NOMO-1 treated with DMSO at 0.1 percent for 48 hours (cell line): ENCODE results near the gene PRKAG1.
"Not testable (repeated sequence)": the region's sequence is repeated elsewhere in the genome, so short reads cannot be mapped to it uniquely, and the experiment has no call there.

Experiments
- DNase-seq: peaks from one replicate; lab custom pipeline; 2025; ENCODE audit not compliant: unreplicated experiment; lab: John Stamatoyannopoulos, UW

The PRKAG1 gene

DNA sequence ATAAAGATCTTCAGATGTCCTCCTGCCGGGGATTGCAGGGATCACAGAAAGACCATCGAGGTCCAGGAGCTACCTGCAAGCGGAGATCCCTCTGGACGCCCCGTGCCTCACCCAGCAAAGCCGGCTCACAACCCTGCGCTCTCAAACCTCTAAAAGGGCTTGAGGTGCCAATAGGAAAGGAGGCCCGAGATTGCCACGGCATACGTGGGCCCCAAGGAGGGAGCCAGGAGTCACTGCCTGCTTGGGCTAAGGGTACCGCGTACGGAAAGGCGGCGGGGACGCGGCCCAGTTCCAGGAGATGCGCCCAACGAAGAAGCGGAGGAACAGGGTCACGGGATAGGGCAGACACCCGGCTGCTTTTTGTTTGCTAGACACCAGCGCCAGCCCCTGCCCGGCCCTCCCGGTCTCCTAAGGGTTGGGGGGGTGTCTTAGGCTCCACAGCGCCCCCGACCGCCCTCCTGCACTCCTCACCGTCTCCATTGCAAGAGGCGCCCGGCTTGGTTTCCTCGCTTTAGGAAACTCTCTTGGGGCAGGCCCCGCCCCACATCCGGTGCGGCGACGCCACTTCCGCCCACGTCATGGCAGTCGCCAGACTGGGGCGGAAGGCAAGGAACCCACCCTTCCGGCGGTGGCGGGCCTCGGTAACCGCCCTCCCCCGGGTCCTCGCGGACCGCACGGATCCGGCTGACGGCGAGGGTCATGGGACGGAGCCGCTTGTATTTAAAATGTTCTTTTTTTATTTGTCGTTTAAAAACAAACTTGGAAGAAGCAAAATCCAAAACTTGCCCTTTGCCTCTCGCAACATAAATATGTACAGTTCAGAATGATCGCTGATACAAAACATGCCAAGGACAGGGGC is at the start of gene PRKAG1:
PRKAG1 (minus strand) TSS at position 516 of the 859 bp plus-strand sequence; CDS start at position 480, 36 bp downstream.
- DNase-seq = peak; percentile 97

DNA sequence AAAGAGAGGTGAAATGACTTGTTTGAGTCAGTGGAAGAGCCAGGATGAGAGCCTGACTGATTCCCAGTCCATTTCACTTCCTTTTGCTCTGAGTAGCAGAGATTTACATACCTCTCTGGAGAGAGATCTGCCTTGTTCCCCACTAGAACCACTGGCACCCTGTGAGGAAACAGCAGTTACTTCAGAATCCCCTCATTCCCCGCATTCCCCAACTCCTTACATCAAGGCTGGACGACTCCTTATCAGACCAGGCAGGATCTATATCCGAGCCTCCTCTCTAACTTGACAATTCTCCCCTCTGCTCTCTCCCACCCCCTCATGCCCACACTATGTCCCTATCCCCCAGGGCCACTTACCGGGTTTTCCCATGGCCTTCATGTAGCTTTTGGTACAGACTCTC is 47.5 kb upstream of the PRKAG1 start:
- no peak for DNase-seq

DNA sequence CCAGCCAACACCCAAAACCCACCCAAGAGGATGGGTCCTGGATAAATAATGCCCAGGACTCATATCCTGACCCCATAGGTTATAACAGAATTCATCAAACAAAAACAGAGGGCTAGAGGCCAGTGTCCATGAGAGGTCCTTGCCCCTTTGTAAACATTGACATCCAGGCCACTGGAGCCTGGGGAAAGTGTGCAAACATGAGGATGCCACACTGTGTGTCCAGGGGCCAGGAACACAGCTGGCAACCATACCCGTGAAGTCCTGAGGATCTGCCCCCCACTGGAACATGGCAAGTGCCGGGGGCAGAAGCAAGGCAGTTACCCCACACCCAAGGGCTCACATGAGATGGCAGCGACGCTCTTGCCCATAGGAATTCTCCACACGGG is 46.2 kb upstream of the PRKAG1 start:
- no peak for DNase-seq

DNA sequence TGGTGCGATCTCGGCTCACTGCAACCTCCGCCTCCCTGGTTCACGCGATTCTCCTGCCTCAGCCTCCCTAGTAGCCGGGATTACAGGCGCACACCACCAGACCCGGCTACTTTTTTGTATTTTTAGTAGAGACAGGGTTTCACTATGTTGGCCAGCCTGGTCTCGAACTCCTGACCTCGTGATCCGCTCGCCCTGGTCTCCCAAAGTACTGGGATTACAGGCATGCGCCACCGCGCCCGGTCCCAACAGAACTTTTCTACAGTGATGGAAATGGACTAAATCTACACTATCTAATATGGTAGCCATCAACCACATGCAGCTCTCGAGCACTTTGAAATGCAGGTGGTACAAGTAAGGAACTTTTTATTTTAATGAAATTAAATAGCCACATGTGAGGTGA is 43.3 kb upstream of the PRKAG1 start:
- DNase-seq = not testable (repeated sequence)

DNA sequence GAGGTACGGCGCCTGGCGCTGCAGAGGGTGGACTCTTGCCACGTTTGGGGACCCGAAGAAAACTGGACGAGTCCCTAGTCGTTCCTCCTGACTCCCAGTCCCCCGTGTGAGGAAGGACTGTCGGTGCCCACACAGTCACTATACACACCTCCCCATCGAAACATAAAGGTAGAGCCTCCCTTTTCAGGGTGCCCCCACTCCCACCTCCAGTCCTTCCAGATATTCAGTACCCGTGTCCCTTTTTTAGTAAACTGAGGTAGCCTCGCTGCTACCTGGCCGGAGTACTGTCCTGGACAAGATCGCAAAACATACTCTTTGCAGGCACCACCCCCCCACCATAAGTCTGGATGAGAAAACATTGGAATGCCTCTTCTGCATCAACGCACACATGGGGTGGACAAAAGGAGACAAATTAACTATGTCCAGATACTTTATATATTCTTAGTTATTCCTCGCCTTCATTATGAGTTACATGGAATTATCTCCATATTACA is 42.6 kb upstream of the PRKAG1 start:
- DNase-seq = no peak

DNA sequence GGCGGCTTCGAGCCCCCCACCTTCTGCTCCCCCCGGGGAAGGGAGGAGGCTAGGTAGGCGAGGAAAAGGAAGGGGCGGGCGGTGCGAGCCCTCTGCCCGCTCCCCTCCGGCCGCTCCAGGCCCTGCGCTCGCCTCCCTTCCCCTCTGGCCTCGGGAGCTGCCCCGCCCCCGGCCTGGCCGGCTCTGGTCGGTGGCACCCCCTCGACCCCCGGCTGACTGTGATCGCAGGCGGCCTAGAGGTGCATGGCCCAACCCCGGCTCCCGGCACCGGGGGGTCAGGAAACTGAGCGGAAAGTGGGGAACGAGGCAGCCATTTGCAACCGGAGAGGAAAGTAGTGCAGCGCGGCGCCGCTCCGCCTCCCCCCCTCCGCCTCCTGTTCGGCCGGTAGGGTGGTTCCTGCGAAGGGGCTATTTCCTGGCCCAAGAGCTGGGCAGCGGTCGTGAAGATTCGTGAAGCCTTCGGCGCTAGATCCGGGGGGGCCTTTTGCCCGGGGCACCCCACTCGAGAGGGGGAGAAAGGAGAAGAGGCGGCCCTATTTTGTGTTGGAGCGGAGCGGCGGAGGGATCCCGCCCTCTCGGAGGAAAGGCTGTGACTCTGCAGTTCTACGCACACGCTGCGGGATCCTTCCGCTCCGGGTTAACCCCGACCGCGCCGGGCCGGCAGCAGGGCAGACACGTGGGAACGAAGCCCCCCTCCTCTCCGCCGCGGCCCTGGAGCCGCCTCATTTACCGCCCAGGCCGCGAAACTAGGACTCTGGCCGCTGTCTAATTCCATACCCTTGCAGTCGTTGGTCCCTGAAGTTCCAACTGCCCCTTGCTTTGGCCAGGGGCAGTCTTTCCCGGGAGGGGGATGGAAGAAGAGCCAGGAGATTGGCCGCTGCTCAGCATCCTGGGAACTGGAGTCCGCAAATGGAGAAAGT is 41.9 kb upstream of the PRKAG1 start, which contains the start of gene KMT2D:
KMT2D (minus strand) TSS at position 558 of the 920 bp plus-strand sequence. CDS start 5,470 bp downstream, outside the sequence.
- peak; percentile 90 for DNase-seq

DNA sequence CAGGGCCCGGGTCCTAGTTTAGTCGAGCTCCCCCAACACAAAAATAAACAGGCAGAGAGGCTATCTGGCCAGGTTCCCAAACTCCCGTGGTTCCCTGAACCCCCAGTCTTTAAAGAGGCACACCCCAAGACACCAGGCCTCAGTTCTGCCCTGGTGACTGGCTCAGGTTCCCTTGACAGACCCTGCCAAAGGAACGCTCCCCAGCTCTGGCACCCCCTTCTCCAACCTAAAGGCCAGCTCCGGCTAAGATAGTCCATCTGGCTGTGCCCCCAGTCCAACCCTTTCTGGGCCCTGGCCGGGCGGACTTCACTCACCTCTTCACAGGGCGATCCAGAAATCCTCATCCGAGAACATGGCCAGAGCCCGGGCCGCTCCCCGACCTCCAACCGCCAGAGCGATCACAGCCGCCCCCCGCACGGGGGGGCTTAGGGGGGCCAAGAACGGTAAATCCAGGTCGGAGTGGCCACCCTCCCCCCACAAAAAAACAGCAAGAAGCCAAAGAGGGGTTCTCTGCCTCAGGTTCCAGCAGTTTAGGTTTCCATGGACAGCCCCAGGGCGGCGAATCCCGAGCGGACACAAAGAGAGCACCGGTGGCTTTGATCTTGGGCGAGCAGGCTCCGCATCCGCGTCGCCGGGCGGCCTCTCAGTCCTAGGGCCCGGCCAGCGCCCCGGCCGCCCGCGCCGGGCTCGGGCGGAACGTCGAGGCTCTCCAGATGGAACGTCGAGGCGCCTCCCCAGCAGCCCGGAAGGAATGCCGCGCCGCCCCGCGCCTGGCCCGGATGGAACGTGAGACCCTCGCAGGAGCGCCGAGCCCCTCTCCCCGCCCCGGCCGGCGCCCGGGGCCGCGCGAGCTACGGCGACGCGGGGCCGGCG is 41.0 kb upstream of the PRKAG1 start:
- DNase-seq = peak; percentile 9

DNA sequence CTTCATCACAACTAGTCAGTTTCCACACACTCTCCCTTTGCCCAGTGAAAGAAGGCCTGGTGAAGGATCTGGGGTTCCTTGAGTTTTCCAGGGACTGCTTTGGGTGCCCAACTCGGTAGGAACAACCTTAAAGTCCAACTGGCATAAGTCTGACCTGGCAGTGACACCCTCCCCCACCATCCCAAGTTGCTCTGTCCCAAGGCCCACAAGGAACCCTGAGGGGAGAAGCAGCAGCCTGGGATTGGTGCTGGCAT is 40.4 kb upstream of the PRKAG1 start:
- no peak for DNase-seq

DNA sequence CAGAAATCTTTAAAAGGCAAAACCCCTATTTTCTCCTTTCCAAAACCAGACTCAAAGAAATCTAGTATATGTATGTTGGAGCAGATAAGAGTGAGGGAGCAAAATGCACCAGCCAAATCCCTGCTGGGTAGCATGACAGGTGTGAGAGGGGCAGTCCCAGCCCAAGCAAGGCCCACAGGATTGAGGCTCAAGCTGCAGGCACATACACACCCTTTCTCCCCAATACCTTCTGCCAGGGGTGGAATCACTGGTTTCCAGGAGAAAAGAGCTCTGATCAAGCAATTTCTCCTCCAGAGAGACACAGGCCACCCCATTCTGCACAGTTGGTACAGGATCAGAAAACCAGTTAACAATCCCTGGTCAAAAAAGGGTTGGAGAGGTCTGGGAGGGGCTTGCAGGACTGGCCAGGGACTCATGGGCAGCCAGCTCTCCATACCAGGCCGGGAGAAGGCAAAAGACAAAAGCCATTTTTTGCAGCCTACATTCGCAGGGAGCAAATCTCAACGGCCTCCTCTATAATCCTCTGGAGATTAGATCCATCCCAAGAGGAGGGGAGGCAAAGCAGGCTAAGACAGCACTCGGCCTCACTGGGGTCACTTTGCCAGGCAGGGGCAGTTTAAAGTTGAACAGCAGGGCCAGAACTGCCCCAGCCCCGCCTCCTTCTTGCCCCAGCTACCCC is 39.9 kb upstream of the PRKAG1 start:
- no peak for DNase-seq

DNA sequence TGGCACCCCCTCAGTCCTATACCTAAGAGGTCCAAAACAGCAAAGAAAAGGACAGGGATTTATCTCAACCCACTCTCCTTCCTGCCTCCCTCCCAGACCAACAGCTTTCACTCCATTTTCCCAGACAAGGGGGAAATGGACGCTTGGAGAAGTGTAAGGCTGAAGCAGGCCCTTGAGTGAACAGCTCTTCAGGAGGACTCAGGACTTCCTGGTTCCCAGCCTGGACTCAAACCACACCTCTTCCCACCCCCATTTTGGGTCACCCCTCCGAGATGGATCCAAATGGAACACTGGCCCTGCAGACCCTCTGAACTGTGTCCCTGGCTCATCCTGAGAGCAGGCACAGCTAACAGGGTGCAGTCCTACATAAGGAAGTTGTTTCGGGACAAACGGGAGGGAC is 39.3 kb upstream of the PRKAG1 start:
- no peak for DNase-seq

DNA sequence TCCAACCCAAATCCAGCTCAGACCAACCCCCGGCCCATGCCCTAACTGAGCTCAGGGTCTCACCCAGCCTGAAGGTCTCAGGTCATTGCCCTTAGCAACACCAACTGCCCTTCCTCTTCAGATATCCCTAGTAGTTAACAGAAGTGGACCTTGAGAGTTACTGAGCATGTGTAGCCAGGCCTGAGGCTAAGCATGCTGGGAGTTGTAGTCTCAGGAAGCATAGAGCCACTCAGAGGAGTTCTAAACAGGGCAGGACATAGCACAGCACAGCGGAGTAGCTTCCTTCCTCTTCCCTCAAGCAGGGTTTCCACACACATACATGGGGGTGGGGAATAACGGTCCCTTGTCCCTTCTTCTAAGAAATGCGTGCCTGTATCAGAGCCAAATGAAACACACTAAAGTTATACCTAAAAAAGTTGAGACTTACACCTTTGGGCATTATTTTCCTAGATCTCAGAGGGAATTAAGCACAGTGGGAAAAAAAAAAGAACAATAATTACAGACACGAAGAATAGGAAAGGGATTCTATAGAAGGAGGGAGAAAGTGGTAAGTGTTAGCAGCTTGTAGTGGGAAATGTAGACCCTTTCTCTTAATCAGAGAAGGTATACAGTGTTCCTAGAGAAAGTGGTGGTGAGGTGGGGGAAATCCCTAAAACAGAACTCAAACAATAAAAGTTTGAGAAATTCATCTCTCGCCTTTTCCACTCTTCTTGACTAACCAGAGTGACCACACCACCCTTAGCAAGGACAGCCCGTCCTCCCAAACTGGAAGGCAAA is 37.6 kb upstream of the PRKAG1 start:
- DNase-seq = peak; percentile 93

DNA sequence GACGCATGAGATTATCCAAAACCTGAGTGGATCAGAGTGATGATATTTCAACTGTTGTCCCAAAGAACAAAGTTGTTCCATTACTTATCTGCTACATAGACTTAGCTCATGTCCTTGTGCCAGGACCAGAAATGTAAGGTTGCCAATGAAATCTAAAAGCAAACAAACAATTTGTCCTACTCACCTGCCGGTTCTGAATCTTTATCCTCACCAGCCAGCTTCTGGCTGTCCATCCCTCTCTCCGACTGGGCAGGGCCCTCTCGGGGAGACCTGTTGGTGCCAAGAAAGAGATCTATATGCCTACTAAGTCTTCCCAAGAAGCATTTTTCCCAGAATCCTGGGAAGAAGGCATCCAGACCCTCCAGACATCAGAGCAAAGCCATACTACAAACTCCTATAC is 36.5 kb upstream of the PRKAG1 start:
- DNase-seq = no peak

DNA sequence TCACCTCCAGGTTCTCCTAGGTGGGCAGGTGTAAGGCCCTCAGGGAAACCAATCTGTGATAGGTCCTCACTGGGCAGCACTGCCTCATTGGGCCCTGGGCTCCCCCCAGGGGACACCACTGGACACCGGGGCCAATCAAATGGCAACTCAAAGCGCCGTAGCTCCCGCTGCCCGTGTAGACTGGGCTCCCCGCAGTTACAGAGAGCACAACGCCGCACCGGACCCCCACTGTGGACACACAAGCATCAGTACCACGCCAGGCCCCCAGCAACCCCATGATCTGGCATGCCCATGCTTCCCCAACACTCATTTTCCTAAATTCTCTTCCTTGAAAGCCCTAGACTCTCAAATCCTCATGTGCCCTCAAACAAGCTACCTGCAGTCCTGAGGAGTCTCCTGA is 35.9 kb upstream of the PRKAG1 start:
- DNase-seq = no peak

DNA sequence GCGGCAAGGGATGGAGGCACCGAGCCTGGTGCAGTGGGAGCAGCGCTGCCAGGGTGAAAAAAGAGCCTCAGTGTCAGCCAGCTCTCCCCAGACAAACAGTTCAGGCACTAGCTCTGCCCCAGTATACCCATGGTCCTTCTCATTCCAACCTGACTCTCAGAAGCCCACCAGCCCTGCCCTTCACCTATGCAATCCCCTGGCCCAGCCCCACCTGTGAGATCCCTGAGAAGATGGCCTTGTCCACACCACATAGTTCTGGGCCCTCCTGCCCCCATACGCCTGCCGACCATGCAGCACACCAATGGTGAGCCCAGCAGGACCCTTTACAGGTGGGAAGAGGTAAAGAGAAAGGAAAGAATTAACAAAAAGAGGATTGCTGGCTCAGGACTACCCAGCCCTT is 35.5 kb upstream of the PRKAG1 start:
- no peak for DNase-seq

DNA sequence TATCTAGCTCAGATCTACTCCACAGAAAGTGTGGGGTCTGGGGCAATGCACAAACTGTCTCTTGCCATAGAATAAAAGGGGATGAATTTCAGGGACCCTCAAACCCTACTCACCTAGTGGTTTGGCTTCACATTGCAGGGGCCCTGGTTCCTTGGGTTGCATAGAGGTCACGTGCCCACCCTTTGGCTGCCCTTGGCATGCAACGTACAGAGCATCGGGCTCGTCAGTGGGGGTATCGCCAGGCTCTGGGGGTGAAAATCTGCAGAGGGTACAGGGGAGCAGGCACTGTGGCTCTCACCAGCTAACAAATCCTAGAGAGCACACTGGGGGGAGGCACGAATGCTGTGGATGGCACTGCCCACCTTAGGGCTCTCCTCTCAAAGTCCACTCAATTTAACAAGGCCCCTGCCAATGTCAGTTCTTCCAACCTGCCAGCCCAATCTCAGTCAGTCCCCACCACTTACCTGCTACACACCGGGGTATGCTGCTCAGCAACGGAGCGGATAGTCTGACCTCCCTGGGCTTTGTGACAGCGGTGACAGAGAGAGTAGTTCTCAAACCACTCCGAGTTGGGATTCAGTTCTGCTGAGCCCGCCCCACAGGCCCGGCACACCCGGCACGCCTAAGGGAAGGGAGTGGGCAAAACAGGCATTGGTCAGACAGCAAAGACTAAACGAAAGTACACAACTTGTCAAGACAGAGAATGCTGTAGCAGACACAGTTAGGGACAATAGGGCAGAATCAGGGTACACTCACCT is 34.1 kb upstream of the PRKAG1 start:
- DNase-seq = no peak

DNA sequence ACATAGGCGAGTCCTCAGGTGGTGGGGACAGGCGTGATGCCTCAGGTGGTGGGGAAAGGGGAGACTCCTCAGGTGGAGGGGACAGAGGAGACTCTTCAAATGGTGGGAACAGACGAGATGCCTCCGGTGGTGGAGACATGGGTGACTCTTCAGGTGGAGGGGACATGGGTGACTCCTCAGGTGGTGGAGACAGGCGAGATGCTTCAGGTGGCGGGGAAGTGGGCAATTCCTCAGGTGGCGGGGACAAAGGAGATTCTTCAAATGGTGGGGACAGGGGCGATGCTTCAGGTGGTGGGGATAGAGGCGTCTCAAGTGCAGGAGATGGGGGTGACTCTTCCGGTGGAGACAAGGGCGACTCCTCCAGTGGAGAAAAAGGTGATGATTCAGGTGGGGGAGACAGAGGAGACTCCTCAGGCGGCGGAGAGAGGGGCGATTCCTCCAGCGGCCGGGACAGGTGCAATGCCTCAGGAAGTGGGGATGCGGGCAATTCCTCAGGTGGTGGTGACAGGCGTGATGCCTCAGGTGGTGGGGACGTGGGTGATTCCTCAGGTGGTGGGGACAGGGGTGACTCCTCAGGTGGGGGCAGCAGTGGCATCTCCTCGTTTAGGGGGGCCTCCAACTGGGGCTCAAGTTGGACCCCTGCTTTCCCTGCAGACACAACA is 33.3 kb upstream of the PRKAG1 start:
- DNase-seq = no peak

DNA sequence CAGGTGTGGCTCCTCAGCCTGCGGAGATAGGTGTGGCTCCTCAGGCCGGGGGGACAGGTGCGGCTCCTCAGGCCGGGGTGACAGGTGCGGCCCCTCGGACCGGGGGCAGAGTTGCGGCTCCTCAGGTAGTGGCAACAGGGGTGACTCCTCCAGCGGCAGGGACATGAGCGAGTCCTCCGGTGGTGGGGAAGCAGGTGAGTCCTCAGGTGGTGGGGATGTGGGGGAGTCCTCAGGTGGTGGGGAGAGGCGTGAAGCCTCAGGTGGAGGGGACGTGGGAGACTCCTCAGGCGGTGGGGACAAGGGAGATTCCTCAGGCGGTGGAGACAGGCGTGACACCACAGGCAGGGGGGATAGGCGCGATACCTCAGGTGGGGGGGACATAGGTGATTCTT is 32.8 kb upstream of the PRKAG1 start:
- no peak for DNase-seq
